ENCODE data around the gene NBEA. TPM values are rescaled to one million over a fixed set of nuclear protein-coding genes. Genes with fewer than 3 reads are reported as not detected.

NBEA gene
- total RNA-seq, 2 experiments from 2014 or later, result 0.12 to 0.23 TPM

DNA sequence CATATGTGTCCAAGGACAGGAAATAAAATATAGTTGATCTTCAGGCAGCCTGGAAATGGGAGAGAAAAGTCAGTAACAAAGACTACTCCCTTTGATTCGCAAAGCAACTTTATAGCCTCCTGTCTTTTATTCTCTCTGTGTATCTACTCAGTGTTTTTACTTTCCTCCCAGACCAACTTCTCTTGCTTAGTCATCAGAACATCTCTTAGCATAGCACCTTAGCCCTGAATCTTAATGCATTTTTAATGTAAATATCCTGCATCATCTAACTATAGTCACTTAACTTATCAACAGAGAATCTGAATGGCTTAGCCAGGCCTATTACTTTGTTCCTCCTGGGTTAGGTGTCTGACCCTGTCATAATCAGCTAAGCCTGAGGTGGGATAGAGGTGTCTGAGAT is 296.2 kb downstream of the NBEA start:
- ATAC-seq (no peak), DNase-seq (no peak)
- Mint-ChIP-seq H3K36me3 (no peaks in the 10 kb centered on the region), H3K4me1 (no peaks in the 10 kb centered on the region), H3K27me3 (no peaks in the 10 kb centered on the region), H3K4me3 (no peak overlapping the region), H3K27ac (no peak overlapping the region), H3K9me3 (ENCODE audit: low read depth) (no peaks in the 10 kb centered on the region)
- CTCF ChIA-PET, result no interaction called here

DNA sequence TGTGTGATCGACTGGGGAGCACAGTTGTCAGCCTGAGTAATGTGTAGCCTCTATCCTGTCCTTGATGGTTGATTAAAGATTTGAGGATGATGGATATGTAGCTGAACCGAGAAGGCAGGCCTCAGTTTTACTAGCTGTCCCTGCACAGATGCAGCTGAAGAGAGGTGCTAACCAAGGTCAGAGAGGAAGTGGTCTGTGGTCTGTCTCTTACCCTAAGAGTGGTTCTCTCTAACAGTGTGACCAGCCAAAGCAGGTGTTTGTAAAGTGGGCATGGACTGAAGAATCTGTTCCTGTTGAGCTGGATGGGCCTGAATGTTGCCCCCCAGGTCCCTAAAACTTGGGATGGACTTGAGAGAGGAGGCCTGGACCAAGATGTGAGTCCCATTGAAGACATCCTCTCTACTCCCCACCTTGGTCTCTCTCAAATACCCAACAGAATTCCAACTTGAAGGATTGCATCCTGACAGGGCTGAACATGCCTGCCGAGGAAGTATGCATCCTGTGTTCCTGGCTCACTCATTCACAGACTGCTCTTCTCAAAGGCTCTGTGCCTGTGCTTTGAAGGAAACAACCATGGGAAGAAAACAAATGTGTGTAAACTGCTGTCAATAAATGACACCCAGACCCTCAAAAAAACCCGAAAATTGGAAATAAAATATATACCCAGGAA is 310.6 kb downstream of the NBEA start:
- DNase-seq (no peak), ATAC-seq (no peak)
- Mint-ChIP-seq H3K27me3 (no peaks in the 10 kb centered on the region), H3K9me3 (ENCODE audit: low read depth) (no peaks in the 10 kb centered on the region), H3K4me3 (no peak overlapping the region), H3K36me3 (no peaks in the 10 kb centered on the region), H3K4me1 (peaks cover 4% of the 10 kb centered on the region), H3K27ac (no peak overlapping the region)
- CTCF ChIA-PET, result no interaction called here

DNA sequence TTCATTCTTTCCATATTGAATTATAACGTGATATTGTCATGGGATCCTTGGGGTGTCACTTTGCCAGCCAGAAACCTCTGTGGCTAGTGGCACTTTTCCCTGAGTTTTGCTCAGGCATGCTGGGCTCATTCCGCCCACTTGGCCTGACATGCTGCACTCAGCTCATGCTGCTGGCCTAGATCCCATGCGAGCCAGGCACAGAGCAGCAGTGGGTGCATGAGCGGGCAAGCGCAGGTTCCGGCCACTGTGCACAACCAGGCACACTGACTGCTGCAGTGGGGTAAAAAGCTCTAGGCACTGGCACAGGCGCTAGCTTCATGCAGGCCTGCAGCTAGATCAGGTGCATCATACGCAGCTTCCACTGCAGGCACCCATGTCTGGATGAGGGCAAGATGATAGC is 313.2 kb downstream of the NBEA start:
- H3K36me3 Mint-ChIP-seq, result no peaks in the 10 kb centered on the region
- H3K9me3 Mint-ChIP-seq (ENCODE audit: low read depth), result no peaks in the 10 kb centered on the region
- peaks cover 4% of the 10 kb centered on the region for H3K4me1 Mint-ChIP-seq
- no peaks in the 10 kb centered on the region for H3K27me3 Mint-ChIP-seq
- DNase-seq (no peak), ATAC-seq (no peak)
- no peak overlapping the region for H3K4me3 Mint-ChIP-seq
- H3K27ac Mint-ChIP-seq, result no peak overlapping the region
- CTCF ChIA-PET, result no interaction called here

DNA sequence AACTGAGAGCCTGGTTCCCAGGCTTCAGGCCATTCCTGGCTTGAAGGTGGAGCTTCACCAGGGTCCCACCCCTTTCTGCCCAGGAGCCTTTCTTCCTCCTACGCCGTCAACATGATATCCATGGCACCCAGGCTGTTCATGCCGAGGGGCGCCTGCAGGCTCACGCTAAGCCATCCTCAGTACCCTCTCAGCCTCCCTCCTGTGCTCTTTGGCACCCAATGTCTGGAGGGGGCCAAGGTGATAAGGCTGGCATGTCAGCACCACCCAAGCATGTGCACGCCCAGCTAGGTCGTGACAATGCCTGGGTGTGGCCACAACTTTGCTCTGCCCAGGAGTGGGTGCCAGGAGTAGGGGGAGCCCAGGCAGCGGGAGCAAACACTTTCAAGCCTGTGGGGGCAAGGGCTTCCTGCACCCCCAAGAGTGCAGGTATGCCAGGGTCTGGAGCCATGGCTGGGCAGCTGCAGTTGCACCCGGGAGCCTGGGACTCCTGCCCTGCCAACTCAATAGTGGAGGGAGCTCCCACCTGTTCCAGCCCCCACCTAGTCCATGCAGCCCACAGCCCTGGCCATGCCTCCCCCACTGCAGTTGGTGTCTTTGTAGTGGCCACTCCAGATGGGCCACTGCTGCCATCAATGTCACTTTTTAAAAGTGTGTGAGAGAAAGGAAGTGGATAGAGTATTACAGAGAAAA is 314.5 kb downstream of the NBEA start:
- Mint-ChIP-seq H3K27ac (no peak overlapping the region), H3K9me3 (ENCODE audit: low read depth) (no peaks in the 10 kb centered on the region), H3K4me3 (no peak overlapping the region), H3K4me1 (peaks cover 4% of the 10 kb centered on the region), H3K36me3 (no peaks in the 10 kb centered on the region), H3K27me3 (no peaks in the 10 kb centered on the region)
- CTCF ChIA-PET, result no interaction called here
- no peak for ATAC-seq
- no peak for DNase-seq

DNA sequence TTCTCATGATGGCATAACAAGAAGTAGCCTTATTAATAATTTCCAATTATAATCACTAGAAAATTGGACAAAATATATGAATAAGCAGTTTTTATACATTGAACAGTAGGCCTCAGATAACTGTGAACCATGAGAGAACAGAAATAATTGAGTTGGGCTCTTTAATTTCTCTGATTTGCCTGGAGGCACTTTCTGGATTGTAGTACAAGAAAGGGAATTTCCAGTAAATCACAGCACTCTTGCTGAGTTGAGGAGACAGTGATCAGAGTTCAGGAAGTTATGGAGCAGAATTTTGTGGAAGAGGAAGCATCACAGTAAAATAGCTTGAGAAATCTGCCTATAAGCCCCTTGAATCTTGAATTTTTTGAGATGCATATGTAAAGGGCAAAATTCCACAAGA is 318.2 kb downstream of the NBEA start:
- H3K27ac Mint-ChIP-seq, result no peak overlapping the region
- no peaks in the 10 kb centered on the region for H3K4me1 Mint-ChIP-seq
- no peaks in the 10 kb centered on the region for H3K27me3 Mint-ChIP-seq
- H3K4me3 Mint-ChIP-seq, result no peak overlapping the region
- H3K9me3 Mint-ChIP-seq (ENCODE audit: low read depth), result peaks cover 5% of the 10 kb centered on the region
- CTCF ChIA-PET, result no interaction called here
- DNase-seq (no peak), ATAC-seq (no peak)
- H3K36me3 Mint-ChIP-seq, result no peaks in the 10 kb centered on the region

DNA sequence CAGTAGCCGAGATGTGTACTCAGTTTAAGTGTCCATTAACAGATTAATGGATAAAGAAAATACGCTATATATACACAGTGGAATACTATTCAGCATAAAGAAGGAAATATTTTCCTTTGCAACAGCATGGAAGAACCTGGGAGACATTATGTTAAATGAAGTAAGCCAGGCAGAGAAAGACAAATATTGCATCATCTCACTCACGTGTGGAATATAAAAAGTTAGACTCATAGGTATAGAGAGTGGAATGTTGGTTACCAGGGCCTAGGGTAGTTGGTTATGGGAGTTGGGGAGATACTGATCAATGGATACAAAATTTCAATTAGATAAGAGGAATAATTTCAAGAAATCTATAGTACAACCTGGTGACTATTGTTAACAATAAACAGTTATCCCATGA is 324.3 kb downstream of the NBEA start:
- Mint-ChIP-seq H3K27ac (no peak overlapping the region), H3K4me3 (no peak overlapping the region), H3K4me1 (no peaks in the 10 kb centered on the region), H3K36me3 (no peaks in the 10 kb centered on the region), H3K9me3 (ENCODE audit: low read depth) (peaks cover 8% of the 10 kb centered on the region), H3K27me3 (no peaks in the 10 kb centered on the region)
- no peak for ATAC-seq
- CTCF ChIA-PET, result no interaction called here
- no peak for DNase-seq

DNA sequence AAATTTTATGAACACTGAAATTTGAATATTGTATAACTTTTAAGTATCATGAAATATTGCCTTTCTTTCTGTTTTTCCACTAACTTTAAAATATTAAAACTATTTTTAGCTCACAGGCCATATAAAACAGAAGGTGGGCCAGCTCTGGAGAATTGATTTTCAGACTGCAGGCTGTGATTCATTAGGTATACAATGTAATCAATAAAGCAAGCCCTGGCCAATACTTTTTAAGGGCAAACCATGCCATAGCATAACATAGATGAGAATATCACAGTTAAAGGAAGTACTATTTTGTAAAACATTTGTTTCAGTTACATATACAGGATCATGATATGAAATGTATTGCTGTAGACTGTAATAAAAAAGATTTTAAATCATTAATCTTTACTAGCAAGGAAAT is 336.8 kb downstream of the NBEA start:
- H3K36me3 Mint-ChIP-seq, result no peaks in the 10 kb centered on the region
- no peak overlapping the region for H3K4me3 Mint-ChIP-seq
- no peaks in the 10 kb centered on the region for H3K27me3 Mint-ChIP-seq
- no peaks in the 10 kb centered on the region for H3K9me3 Mint-ChIP-seq (ENCODE audit: low read depth)
- ATAC-seq (no peak), DNase-seq (no peak)
- CTCF ChIA-PET, result no interaction called here
- H3K4me1 Mint-ChIP-seq, result no peaks in the 10 kb centered on the region
- no peak overlapping the region for H3K27ac Mint-ChIP-seq

DNA sequence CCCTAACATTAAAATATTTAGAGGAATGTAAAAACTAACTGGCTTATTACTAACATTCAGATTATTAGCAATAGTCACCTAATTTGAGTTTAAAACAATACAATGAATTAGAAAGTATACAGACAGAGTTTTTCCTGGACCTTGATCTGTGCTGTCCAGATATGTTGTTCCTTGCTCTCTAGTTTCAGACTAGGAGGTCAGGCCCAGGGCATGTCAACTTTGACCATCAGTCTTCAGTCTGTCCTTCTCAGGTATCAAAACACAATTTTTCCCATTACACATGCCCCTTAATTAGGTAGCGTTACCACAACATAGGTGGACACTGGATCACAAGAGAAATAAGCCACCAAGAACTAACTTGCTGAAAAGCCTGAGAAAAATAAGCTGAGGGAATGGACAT is 337.4 kb downstream of the NBEA start:
- DNase-seq (no peak), ATAC-seq (no peak)
- Mint-ChIP-seq H3K27me3 (no peaks in the 10 kb centered on the region), H3K4me1 (no peaks in the 10 kb centered on the region), H3K27ac (no peak overlapping the region), H3K36me3 (no peaks in the 10 kb centered on the region), H3K4me3 (no peak overlapping the region), H3K9me3 (ENCODE audit: low read depth) (no peaks in the 10 kb centered on the region)
- CTCF ChIA-PET, result no interaction called here

DNA sequence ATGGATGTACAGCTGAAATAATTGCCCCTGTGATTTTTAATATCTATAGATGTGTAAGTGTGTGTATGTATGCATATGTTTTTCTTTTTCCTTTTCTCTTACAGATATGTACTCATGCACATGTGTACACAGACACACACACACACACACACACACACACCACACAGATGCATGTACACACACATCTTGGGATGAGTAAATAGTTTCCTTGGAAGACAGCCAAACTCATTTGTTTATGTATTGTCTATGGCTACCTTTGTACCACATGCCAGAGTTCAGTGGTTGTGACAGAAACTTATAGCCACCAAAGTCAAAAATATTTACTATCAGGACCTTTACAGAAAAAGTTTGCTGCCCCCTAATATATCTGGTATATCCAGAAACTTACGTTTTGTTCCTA is 341.8 kb downstream of the NBEA start:
- CTCF ChIA-PET, result no interaction called here
- Mint-ChIP-seq H3K4me3 (no peak overlapping the region), H3K9me3 (ENCODE audit: low read depth) (peaks cover 3% of the 10 kb centered on the region), H3K36me3 (no peaks in the 10 kb centered on the region), H3K4me1 (no peaks in the 10 kb centered on the region), H3K27ac (no peak overlapping the region), H3K27me3 (no peaks in the 10 kb centered on the region)
- DNase-seq, result no peak
- ATAC-seq, result no peak

DNA sequence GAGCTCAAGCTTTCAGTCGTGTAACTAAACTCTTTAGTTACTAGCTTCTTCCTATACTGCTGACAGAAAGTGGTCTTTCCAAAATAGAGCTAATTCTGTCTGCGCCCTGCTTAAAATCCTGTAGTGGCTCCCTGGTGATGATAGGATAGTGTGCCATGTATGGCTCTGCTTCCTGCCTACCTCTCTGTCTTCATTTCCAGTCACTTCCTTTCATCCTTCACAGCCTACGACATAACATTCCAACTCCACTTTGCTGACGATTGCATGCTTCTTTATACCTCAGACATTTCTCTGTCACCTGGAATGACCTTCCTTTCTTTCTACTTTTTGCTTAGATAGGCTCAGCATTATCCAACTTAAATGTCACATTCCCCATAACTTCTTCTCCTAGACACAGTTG is 343.6 kb downstream of the NBEA start:
- H3K4me1 Mint-ChIP-seq, result no peaks in the 10 kb centered on the region
- no peak overlapping the region for H3K4me3 Mint-ChIP-seq
- no peak for DNase-seq
- no peak overlapping the region for H3K27ac Mint-ChIP-seq
- no peaks in the 10 kb centered on the region for H3K27me3 Mint-ChIP-seq
- H3K36me3 Mint-ChIP-seq, result no peaks in the 10 kb centered on the region
- peaks cover 3% of the 10 kb centered on the region for H3K9me3 Mint-ChIP-seq (ENCODE audit: low read depth)
- ATAC-seq, result no peak
- CTCF ChIA-PET, result no interaction called here

DNA sequence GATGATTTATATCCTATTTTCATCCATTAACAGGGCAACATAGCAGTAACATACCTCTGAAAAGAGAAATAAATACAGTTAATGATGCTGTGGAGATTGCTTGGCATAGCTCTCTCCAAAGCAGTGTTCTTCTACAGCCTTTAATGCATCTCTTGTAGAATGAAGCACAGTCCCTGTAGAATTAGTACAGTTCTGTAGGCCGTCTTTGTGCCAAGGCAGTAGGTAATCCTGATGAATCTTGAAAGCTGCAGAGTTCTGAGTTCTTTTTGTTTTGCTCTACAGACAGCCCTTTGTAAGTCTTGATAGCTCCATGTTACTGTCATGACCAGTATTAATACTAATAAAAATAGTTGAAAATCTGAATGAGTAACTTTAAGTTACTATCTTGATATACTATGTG is 350.3 kb downstream of the NBEA start:
- Mint-ChIP-seq H3K4me1 (no peaks in the 10 kb centered on the region), H3K36me3 (no peaks in the 10 kb centered on the region), H3K9me3 (ENCODE audit: low read depth) (peaks cover 2% of the 10 kb centered on the region), H3K27ac (no peak overlapping the region), H3K4me3 (no peak overlapping the region), H3K27me3 (no peaks in the 10 kb centered on the region)
- DNase-seq (no peak), ATAC-seq (no peak)
- CTCF ChIA-PET, result no interaction called here

DNA sequence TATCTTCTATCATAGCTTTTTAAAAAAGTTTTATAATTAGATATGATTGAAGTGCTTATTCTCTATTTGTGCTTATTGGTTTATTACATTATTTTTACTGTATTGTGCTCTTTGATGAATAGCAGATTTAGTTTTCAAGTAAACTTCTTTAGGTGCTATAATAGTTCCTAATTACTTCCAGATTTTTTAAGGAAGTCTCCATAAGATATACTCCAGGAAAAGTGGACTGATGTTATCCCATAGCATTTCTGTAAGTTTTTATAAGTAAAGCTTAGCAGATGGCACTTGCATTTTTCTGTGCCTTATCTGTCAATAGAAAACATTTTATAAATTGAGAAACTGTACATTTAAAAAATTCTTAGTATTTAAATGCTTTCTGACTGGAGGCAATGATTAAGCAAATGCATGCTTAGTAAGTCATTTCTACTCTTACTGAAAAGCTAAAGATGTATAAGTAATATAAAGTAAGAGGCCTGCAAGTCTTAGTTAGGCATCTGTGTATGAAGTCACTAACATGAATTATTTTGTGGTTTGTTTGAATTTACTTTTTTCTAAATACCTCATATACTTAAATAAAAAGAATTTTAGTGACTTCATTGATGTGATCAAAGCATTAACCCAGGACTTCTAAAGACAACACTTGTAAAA is 351.6 kb downstream of the NBEA start:
- DNase-seq (no peak), ATAC-seq (no peak)
- CTCF ChIA-PET, result no interaction called here
- Mint-ChIP-seq H3K9me3 (ENCODE audit: low read depth) (no peaks in the 10 kb centered on the region), H3K27ac (no peak overlapping the region), H3K4me1 (no peaks in the 10 kb centered on the region), H3K4me3 (no peak overlapping the region), H3K36me3 (no peaks in the 10 kb centered on the region), H3K27me3 (no peaks in the 10 kb centered on the region)

DNA sequence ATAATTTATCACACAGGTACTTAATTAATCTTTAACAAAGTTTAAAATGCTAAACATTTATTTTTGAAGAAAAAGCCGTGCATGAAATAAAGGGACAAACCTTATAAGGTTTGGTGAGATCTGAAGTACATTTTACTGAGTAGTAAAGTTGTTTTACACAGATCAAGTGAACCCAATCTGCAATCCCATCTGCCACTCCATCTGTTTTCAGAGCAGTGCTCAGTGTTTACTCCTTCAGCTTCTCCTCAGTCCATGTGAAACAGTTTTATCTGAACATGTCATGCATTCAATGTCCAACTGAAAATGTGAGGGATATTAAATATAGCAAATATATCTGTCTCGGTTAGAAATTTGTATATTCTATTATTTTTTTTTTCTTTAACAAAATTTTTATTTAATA is 367.6 kb downstream of the NBEA start:
- no peaks in the 10 kb centered on the region for H3K36me3 Mint-ChIP-seq
- H3K4me1 Mint-ChIP-seq, result no peaks in the 10 kb centered on the region
- no peaks in the 10 kb centered on the region for H3K9me3 Mint-ChIP-seq (ENCODE audit: low read depth)
- ATAC-seq (no peak), DNase-seq (no peak)
- no peaks in the 10 kb centered on the region for H3K27me3 Mint-ChIP-seq
- H3K4me3 Mint-ChIP-seq, result no peak overlapping the region
- H3K27ac Mint-ChIP-seq, result no peak overlapping the region
- CTCF ChIA-PET, result no interaction called here

DNA sequence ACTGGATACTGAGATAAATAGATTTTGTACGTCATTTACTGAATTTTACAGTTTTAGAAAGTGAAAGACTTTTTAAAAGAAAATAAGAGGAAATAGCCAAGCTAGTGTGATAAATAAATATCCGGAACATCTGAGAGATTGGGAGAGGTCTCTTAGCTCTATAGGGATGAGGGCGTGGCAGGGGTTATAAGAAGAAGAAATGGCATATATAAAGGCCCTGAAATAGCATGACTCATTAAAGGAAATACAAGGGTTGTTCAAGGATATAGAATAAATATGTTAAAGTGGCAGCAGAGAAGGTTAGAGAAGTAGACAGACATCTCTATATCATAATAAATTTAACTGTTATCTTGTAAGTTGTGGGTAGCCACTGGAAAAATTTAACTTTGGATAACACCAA is 390.1 kb downstream of the NBEA start:
- no peaks in the 10 kb centered on the region for H3K9me3 Mint-ChIP-seq (ENCODE audit: low read depth)
- H3K27ac Mint-ChIP-seq, result no peak overlapping the region
- H3K36me3 Mint-ChIP-seq, result no peaks in the 10 kb centered on the region
- H3K27me3 Mint-ChIP-seq, result no peaks in the 10 kb centered on the region
- H3K4me1 Mint-ChIP-seq, result no peaks in the 10 kb centered on the region
- CTCF ChIA-PET, result no interaction called here
- ATAC-seq (no peak), DNase-seq (no peak)
- H3K4me3 Mint-ChIP-seq, result no peak overlapping the region
